Measurements from ENCODE around the gene GGTA1.

GRCh38 chr9:121541256-121541655, 41.6 kb upstream of the GGTA1 start:
- no peak for TF ChIP-seq CTCF (conservative IDR thresholded peaks at IDR 0.05 in 1 of 2, IDR thresholded peaks at IDR 0.05 in 1 of 2; ENCODE audit: low read depth in 1 of 2, low read length in 2 of 2)
- TF ChIP-seq EZH2 (IDR thresholded peaks at IDR 0.05; ENCODE audit: low read length, missing control alignments) = no peak

All from fibroblast of lung (primary cell).